Parietal lobe (tissue), 2 donors: ENCODE data around the gene CLCF1. TPM values are rescaled to one million over a fixed set of nuclear protein-coding genes. Genes with fewer than 3 reads are reported as not detected.

Experiments
- small RNA-seq: library from RNA; depleted of rRNA; stranded (forward); fragments of <200 nt; gene quantifications from one replicate; pipeline ENCODE3, GENCODE V24; 2014; ENCODE audit warnings: low replicate concordance
- total RNA-seq: library from RNA; depleted of rRNA; stranded (reverse); fragments of >200 nt; gene quantifications from one replicate; pipeline ENCODE4 v1.2.3, GENCODE V29; 2014

The CLCF1 gene
- total RNA-seq = 0.31 TPM

DNA sequence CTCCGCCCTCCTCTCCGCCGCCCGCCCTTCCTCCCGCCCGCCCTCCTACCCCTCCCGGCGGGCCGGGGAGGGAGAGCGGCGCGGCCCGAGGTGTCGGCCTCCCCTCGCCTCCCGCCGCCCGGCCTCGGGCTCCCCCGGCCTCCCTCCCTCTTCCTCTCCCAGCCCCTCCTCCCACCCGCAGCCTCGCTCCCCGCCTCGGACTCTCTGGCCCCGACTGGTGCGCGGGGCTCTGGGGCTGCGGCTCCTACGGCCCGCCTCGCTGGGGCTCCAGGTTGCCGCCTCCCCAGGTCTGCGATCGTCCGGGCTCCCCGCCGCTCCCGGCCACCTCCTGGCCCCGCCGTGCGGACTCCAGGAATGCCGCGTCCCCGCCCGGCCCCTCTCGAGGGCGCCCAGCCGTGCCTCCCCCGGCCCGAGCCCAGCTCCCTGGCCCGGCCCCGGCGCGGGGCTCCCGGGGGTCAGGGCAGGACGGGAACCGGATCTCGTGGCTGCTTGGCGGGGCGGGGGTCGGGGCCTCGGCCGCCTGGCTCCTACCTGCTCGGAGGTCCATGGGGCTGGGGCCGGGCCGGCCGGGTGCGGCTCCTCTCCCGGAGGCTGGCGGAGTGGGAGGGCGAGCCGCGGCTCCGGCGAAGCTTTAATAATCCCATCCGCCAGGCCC is at the start of gene CLCF1:
TSS of gene CLCF1 (minus strand) at position 606 of the 655 bp plus-strand sequence. CDS start at position 547, 59 bp downstream.

DNA sequence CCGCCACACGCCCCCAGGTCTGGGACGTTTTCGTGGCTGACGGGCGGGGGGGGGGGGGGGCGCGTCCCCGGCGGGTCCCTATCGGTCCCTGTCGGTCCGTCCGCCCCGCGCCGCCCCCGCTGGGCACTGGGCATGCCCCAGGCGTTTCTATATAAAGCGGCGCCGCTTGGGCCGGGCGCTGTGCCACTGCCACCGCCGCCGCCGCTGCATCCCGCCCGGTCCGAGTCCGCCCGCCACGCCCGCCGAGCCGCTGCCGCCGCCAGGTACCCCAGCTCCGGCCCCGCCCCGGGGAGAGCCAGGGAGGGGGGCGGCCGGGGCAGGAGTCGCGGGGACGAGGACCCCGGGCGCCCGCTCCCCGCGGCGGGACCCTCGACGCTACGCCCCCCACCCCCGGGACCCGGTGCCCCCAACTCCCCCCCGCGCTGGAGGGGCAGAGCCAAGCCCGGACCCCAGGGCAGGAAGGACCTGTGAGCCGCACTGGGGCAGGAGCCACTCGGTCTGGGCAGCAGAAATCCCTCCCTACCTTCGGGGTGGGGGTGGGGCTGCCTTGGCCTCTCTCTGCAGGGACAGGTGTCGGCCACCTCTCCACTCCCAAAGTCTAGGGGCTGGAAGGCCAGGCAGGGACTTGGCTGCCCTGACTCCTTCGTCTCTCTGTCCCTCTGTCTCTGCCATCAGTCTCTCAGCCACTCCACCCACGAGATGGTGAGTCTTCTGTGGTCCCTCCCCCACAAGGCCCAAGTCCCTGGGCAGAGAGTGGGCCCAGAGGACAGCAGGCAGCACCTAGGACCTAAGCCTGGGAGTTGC is 42.3 kb upstream of the CLCF1 start, which contains the start of gene CARNS1:
TSS of gene CARNS1 (plus strand) at position 178 of the 804 bp plus-strand sequence. CDS start at position 700, 522 bp downstream.

DNA sequence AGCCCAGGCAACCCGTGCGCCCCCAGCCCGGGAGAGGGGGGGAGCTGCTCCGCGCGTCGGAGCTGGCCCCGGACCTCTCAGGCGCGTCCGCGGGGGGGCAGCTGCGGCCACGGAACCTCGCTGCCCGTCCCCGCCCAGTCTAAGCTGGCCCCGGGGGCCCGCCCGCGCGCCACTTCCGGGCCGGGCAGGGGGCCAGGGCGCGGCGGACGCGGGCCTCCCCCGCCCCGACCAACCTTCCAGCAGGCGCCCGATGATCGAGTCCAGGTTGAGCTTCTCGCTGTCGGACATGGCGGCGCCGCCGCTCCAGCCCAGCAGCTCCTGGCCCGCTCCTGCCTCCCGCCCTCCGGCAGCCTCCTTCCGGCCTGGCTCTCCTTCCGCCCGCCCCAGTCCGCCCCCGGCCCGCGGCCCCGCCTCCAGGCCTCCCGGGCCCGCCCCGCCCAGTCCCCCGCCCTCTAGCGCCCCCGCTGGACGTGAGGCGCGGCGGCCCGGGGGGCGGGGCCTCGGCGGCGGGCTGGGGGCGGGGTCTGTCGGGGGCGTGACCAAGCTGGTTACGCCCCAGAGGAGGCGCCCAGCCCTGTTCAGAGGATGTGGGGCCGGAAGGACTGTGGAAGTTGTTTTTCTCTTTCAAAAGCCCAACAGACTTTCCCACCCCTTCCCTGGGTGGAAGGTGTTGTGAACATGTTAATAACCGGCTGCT is 28.2 kb upstream of the CLCF1 start, which contains the start of gene PPP1CA:
TSS of gene PPP1CA (minus strand) at position 364 of the 697 bp plus-strand sequence. CDS start at position 288, 76 bp downstream.

DNA sequence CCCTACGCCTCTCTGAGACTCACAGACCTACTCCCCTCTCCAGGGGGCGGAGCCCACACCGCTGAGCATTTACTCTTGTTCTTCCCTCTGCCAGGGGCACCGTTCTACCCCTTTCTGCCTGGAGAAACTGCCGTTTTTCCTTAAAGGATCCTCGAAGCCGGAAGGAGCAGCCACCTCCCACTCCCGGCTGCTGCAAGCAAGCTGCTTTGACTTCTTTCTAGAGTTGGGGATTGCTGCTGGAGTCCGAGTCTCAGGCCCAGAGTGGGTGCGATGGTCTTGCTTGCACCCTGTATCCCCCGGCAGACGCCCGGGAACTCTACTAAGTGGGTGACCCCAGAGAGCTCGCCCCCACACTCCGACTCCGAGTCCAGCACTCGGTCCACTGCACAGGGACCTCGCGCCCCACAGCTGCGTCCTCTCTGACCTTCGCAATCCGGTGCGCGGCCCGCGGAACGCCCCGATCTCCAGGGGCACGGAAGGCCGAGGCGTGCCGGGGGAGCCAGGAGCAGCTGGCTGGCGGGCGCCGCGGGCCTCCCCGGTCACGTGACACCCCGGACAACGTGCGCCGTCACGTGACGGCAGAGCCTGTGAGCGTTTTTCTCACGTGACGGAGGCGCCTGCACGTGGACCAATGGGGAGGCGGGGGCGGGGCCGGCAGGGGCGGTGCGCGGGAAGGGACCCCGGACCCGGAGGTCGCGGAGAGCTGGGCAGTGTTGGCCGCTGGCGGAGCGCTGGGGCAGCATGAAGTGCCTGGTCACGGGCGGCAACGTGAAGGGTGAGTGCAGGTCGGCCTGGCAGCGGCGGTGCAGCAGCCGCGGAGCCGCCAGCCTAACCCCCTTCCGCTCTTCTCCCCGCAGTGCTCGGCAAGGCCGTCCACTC is 18.1 kb upstream of the CLCF1 start, which contains the start of gene RAD9A:
TSS of gene RAD9A (plus strand) at position 683 of the 879 bp plus-strand sequence. CDS start at position 742, 59 bp downstream.

DNA sequence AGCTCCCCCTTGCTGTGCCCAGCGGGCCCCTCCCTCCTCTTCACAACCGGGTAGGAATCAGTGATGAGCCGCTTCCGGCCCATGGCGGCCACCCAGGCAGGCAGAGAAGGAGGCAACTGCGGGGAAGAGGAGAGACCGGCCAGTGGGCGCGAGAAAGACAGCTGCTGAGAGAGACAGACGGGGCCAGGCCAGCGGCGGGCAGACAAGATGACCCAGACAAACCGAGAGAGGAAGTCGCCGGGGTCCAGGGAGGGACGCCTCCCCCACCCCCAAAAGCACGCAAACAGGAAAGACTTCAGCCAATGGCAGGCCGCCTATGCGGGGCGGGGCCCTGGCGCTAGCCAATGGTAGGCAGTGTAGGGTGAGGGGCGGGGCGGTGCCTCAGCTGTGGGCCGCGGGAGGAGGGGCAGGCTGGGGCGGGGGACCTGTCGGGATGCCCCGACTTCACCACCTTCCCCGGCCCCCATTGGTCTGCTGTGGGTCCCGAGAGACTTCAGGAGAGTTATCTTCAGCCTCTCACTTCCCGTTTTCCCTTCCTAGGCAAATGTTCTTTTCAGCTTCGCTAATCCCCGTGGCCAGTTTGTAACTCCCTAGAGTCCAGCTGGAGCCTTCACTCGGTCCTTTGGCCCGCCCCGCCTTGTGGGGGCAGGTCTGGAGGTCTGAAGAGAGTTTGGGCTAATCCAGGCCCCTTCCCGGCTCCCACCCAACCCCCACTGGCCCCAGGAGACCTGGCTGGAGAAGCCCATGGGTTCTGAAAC is 19.9 kb downstream of the CLCF1 start, which contains the start of gene POLD4:
TSS of gene POLD4 (minus strand) at position 230 of the 758 bp plus-strand sequence. CDS start at position 83, 147 bp downstream.

Small RNA genes lying within 50 kb of the gene (small RNA-seq; reads per million reads assigned to genes)
- gene RN7SKP239 (not detected), gene RNU6-1238P (not detected)

Other genes with a start within 250 kb of the CLCF1 start
- 50.7 TPM for gene GRK2, start 107.1 kb downstream of the CLCF1 start, total RNA-seq
- gene ANKRD13D, start 84.3 kb downstream of the CLCF1 start, total RNA-seq = 57.9 TPM
- gene SSH3, start 70.1 kb downstream of the CLCF1 start, total RNA-seq = 8.5 TPM
- gene POLD4, start 20.1 kb downstream of the CLCF1 start, total RNA-seq = 5.9 TPM
- gene RAD9A, start 18.4 kb upstream of the CLCF1 start, total RNA-seq = 27.5 TPM
- gene PPP1CA, start 28.3 kb upstream of the CLCF1 start, total RNA-seq = 57.0 TPM
- gene TBC1D10C, start 30.5 kb upstream of the CLCF1 start, total RNA-seq = 0.31 TPM
- 0.31 TPM for gene CARNS1, start 42.1 kb upstream of the CLCF1 start, total RNA-seq
- 16.0 TPM for gene RPS6KB2, start 54.9 kb upstream of the CLCF1 start, total RNA-seq
- gene PTPRCAP, start 64.1 kb upstream of the CLCF1 start, total RNA-seq = 0.63 TPM
- gene CORO1B, start 69.9 kb upstream of the CLCF1 start, total RNA-seq = 24.4 TPM
- not detected for gene GPR152, start 79.1 kb upstream of the CLCF1 start, total RNA-seq
- not detected for gene CABP4, start 81.8 kb upstream of the CLCF1 start, total RNA-seq
- 19.7 TPM for gene TMEM134, start 95.7 kb upstream of the CLCF1 start, total RNA-seq
- gene AIP, start 109.4 kb upstream of the CLCF1 start, total RNA-seq = 46.0 TPM
- gene PITPNM1, start 131.8 kb upstream of the CLCF1 start, total RNA-seq = 39.1 TPM
- 6.6 TPM for gene CDK2AP2, start 134.6 kb upstream of the CLCF1 start, total RNA-seq
- not detected for gene CABP2, start 149.8 kb upstream of the CLCF1 start, total RNA-seq
- 151 TPM for gene GSTP1, start 210.2 kb upstream of the CLCF1 start, total RNA-seq
- 174 TPM for gene NDUFV1, start 233.3 kb upstream of the CLCF1 start, total RNA-seq